Epithelial cell of esophagus (primary cell): ENCODE results near the gene ITGA8.
"Not testable (repeated sequence)": the region's sequence is repeated elsewhere in the genome, so short reads cannot be mapped to it uniquely, and the experiment has no call there.

Experiments
- DNase-seq: peaks from one replicate; pipeline ENCODE4 v3.0.0; 2010; ENCODE audit warnings: low read depth
- H3K4me3 ChIP-seq: 2 replicates; pipeline ENCODE4 v1.5.1; 2011; ENCODE audit warnings: mild to moderate bottlenecking, low read length, control low read depth
- CTCF ChIP-seq: IDR thresholded peaks from 2 replicates; pipeline ENCODE4 v1.5.1; 2011; ENCODE audit warnings: low read depth, mild to moderate bottlenecking, low read length, control low read depth, inconsistent platforms; ENCODE audit not compliant: insufficient read depth; ENCODE audit errors: missing control alignments

The ITGA8 gene

GRCh38 chr10:15719899-15720634, at the start of gene ITGA8:
TSS of gene ITGA8 (minus strand) at chr10:15719922. CDS start at chr10:15719771, 151 bp downstream.
- DNase-seq: no peak
- TF ChIP-seq CTCF: peak; percentile 12
- no peak within 1 kb of the TSS for H3K4me3 ChIP-seq

GRCh38 chr10:15764892-15765454, 45.3 kb upstream of the ITGA8 start:
- TF ChIP-seq CTCF: no peak
- no peak overlapping the region for H3K4me3 ChIP-seq
- DNase-seq: no peak

GRCh38 chr10:15763006-15763405, 43.3 kb upstream of the ITGA8 start:
- DNase-seq: no peak
- no peak overlapping the region for H3K4me3 ChIP-seq
- TF ChIP-seq CTCF: no peak

GRCh38 chr10:15762239-15762638, 42.5 kb upstream of the ITGA8 start:
- DNase-seq, H3K4me3 ChIP-seq: not testable (repeated sequence)

GRCh38 chr10:15761224-15761623, 41.5 kb upstream of the ITGA8 start:
- not testable (repeated sequence) for DNase-seq, H3K4me3 ChIP-seq

- no peak for DNase-seq
- H3K4me3 ChIP-seq: no peak overlapping the region
- TF ChIP-seq CTCF: no peak
Observed at GRCh38 chr10:15760681-15761080, 41.0 kb upstream of the ITGA8 start.

- H3K4me3 ChIP-seq: no peak overlapping the region
- no peak for TF ChIP-seq CTCF
- DNase-seq: no peak
Observed at GRCh38 chr10:15759265-15759664, 39.5 kb upstream of the ITGA8 start.

- no peak for DNase-seq
- no peak overlapping the region for H3K4me3 ChIP-seq
- TF ChIP-seq CTCF: no peak
Observed at GRCh38 chr10:15758618-15759017, 38.9 kb upstream of the ITGA8 start.
